Measurements from ENCODE around the gene EPN2.

GRCh38 chr17:19337712-19338023 lies 100.5 kb downstream of the EPN2 start:
- no peak for TF ChIP-seq CTCF (IDR thresholded peaks at IDR 0.05 in 4 of 5, conservative IDR thresholded peaks at IDR 0.05 in 1 of 5)
- TF ChIP-seq POLR2A (IDR thresholded peaks at IDR 0.05): no peak
